ENCODE results near the gene PSMD8. TPM values are rescaled to one million over a fixed set of nuclear protein-coding genes. Genes with fewer than 3 reads are reported as not detected.
"Not testable (repeated sequence)": the region's sequence is repeated elsewhere in the genome, so short reads cannot be mapped to it uniquely, and the experiment has no call there.

Gene PSMD8
- total and polyA plus RNA-seq, 9 donors = 59.1 to 129 (median 85.3) TPM

- Histone ChIP-seq H3K9me3 (no peaks in the 10 kb centered on the region), H3K27me3 (no peaks in the 10 kb centered on the region), H3K4me3 (no peak overlapping the region), H3K4me1 (ENCODE audit: insufficient read depth) (peaks cover 2% of the 10 kb centered on the region), H3K27ac (no peak overlapping the region), H3K36me3 (no peaks in the 10 kb centered on the region)
- intact Hi-C loops (cut with DNase I) = loop anchor here (1.0 to 10.0 kb wide), 4 partner anchors 86 to 188 kb away; no protein-coding TSS in a partner anchor
- WGBS, 3 donors = 77 to 81% (median 78%) methylated on average over 9 of the region's 9 CpGs
- TF ChIP-seq CTCF (IDR thresholded peaks at IDR 0.05) (no peak), POLR2A (IDR thresholded peaks at IDR 0.05) (no peak), EP300 (IDR thresholded peaks at IDR 0.05) (no peak)
- DNase-seq = no peak
These were observed 41.1 kb upstream of the PSMD8 start for GRCh38 chr19:38333245-38333644.

- peak; percentile 92 to 96 (median 93) for DNase-seq
- peak overlapping the region; percentile 82 to 86 for H3K27ac ChIP-seq
- intact Hi-C loops (cut with DNase I) = loop anchor here in 2 of 4 donors (5.0 to 10.0 kb wide), 2 partner anchors 36 to 191 kb away; partner anchors contain the start of gene PSMD8 (in 1 of the 2)
- 0 to 1% (median 1%) methylated on average over 52 of the region's 52 CpGs for WGBS, 3 donors
- no peaks in the 10 kb centered on the region for H3K9me3 ChIP-seq
- peak overlapping the region; percentile 54 for H3K4me3 ChIP-seq
- TF ChIP-seq POLR2A (IDR thresholded peaks at IDR 0.05) = peak; percentile 54
- no peak for TF ChIP-seq EP300 (IDR thresholded peaks at IDR 0.05)
- TF ChIP-seq CTCF (IDR thresholded peaks at IDR 0.05) = no peak
- H3K4me1 ChIP-seq (ENCODE audit: insufficient read depth) = peaks cover 2% of the 10 kb centered on the region
- H3K27me3 ChIP-seq = no peaks in the 10 kb centered on the region
- H3K36me3 ChIP-seq = no peaks in the 10 kb centered on the region
These were observed 38.3 kb upstream of the PSMD8 start for GRCh38 chr19:38335949-38336637.

GRCh38 chr19:38336638-38337359 is 37.6 kb upstream of the PSMD8 start:
- Histone ChIP-seq H3K4me3 (peak overlapping the region; percentile 54), H3K27ac (peak overlapping the region in 1 of 2 donors; percentile 86), H3K9me3 (no peaks in the 10 kb centered on the region), H3K36me3 (no peaks in the 10 kb centered on the region), H3K4me1 (ENCODE audit: insufficient read depth) (peaks cover 2% of the 10 kb centered on the region), H3K27me3 (no peaks in the 10 kb centered on the region)
- DNase-seq = peak; percentile 93 to 97 (median 96)
- intact Hi-C loops (cut with DNase I) = loop anchor here in 2 of 4 donors (5.0 to 10.0 kb wide), 2 partner anchors 36 to 192 kb away; partner anchors contain the start of gene PSMD8 (in 1 of the 2)
- WGBS, 3 donors = 2 to 3% (median 3%) methylated on average over 41 of the region's 41 CpGs
- TF ChIP-seq EP300 (IDR thresholded peaks at IDR 0.05) (no peak), CTCF (IDR thresholded peaks at IDR 0.05) (no peak), POLR2A (IDR thresholded peaks at IDR 0.05) (no peak)

GRCh38 chr19:38337360-38337653 is 37.1 kb upstream of the PSMD8 start:
- WGBS, 3 donors = 50 to 54% (median 53%) methylated on average over 5 to 10 of the region's 10 CpGs
- H3K4me1 ChIP-seq (ENCODE audit: insufficient read depth) = peaks cover 2% of the 10 kb centered on the region
- H3K4me3 ChIP-seq = peak overlapping the region; percentile 33
- DNase-seq = no peak
- H3K9me3 ChIP-seq = no peaks in the 10 kb centered on the region
- no peaks in the 10 kb centered on the region for H3K27me3 ChIP-seq
- no peak overlapping the region for H3K27ac ChIP-seq
- TF ChIP-seq POLR2A (IDR thresholded peaks at IDR 0.05) (no peak), CTCF (IDR thresholded peaks at IDR 0.05) (no peak), EP300 (IDR thresholded peaks at IDR 0.05) (no peak)
- intact Hi-C loops (cut with DNase I) = loop anchor here in 2 of 4 donors (5.0 to 10.0 kb wide), 2 partner anchors 35 to 193 kb away; partner anchors contain the start of gene PSMD8 (in 1 of the 2)
- no peaks in the 10 kb centered on the region for H3K36me3 ChIP-seq

DNA sequence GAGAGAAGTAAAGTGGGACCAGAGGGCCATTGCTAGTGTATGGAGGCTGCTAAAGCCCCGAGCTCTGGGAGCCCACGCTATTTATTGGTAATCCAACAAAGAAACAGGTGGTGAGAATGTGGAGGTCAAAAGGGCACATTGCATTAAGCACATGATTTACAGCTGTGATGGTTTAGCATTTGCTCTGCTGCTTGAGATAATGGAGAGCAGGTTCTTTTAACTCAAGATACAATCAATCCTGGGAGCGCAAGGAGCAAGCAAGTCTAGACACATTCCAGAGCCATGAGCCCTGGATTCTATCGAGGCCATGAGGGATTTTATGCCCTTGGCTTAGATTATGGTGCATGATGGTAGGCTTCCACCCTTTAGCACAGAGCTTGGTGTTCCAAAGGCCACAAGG is 35.4 kb upstream of the PSMD8 start:
- H3K27me3 ChIP-seq; H3K9me3 ChIP-seq; H3K4me3 ChIP-seq; H3K36me3 ChIP-seq; H3K4me1 ChIP-seq (ENCODE audit: insufficient read depth); DNase-seq; H3K27ac ChIP-seq: not testable (repeated sequence)
- intact Hi-C loops (cut with DNase I) = loop anchor here in 2 of 4 donors (5.0 to 10.0 kb wide), 2 partner anchors 33 to 194 kb away; partner anchors contain the start of gene PSMD8 (in 1 of the 2)
- 59 to 65% (median 64%) methylated on average over 4 of the region's 4 CpGs for WGBS, 3 donors
